Measurements from ENCODE around the gene KCNJ8. TPM values are rescaled to one million over a fixed set of nuclear protein-coding genes. Genes with fewer than 3 reads are reported as not detected.
"Not testable (repeated sequence)": the region's sequence is repeated elsewhere in the genome, so short reads cannot be mapped to it uniquely, and the experiment has no call there.

Gene KCNJ8
- total RNA-seq, 1 donor from 2014 or later = not detected

- H3K27ac ChIP-seq; H3K4me1 Mint-ChIP-seq; H3K9ac ChIP-seq; DNase-seq (ENCODE audit: low spot score); H2AFZ ChIP-seq (replicated peaks); H3K36me3 Mint-ChIP-seq; H3K4me3 ChIP-seq; H3K27me3 Mint-ChIP-seq (ENCODE audit: insufficient read depth, low read depth); H3K4me2 ChIP-seq; H3K4me1 ChIP-seq; H3K4me3 Mint-ChIP-seq; H3K27me3 ChIP-seq; H3K9me3 ChIP-seq (ENCODE audit: low read depth); H3K27ac Mint-ChIP-seq; H4K20me1 ChIP-seq (ENCODE audit: low read depth); H3F3A ChIP-seq (ENCODE audit: low read depth); H3K36me3 ChIP-seq; H3K79me2 ChIP-seq (ENCODE audit: low read depth): not testable (repeated sequence)
- H3K9me3 Mint-ChIP-seq = peaks cover 14% of the 10 kb centered on the region
Measured at GRCh38 chr12:21789687-21790086, 15.2 kb upstream of the KCNJ8 start.

GRCh38 chr12:21788089-21788983 is 13.8 kb upstream of the KCNJ8 start:
- Histone ChIP-seq H2AFZ (replicated peaks) (no peak overlapping the region), H3K4me1 (no peaks in the 10 kb centered on the region), H3K4me3 (no peak overlapping the region), H3K27me3 (no peaks in the 10 kb centered on the region), H3K9ac (no peak overlapping the region), H4K20me1 (ENCODE audit: low read depth) (no peaks in the 10 kb centered on the region), H3K27ac (no peak overlapping the region), H3K9me3 (ENCODE audit: low read depth) (no peaks in the 10 kb centered on the region), H3K4me2 (no peak overlapping the region), H3K79me2 (ENCODE audit: low read depth) (no peaks in the 10 kb centered on the region), H3K36me3 (no peaks in the 10 kb centered on the region), H3F3A (ENCODE audit: low read depth) (no peaks in the 10 kb centered on the region)
- H3K4me1 Mint-ChIP-seq = no peaks in the 10 kb centered on the region
- no peak overlapping the region for H3K27ac Mint-ChIP-seq
- no peaks in the 10 kb centered on the region for H3K36me3 Mint-ChIP-seq
- H3K4me3 Mint-ChIP-seq = no peak overlapping the region
- peaks cover 4% of the 10 kb centered on the region for H3K27me3 Mint-ChIP-seq (ENCODE audit: insufficient read depth, low read depth)
- TF ChIP-seq CTCF (IDR thresholded peaks at IDR 0.05) = no peak
- TF ChIP-seq EZH2phosphoT487 (IDR thresholded peaks at IDR 0.05) = no peak
- no peak for TF ChIP-seq EZH2 (IDR thresholded peaks at IDR 0.05)
- DNase-seq (ENCODE audit: low spot score) = no peak
- peaks cover 9% of the 10 kb centered on the region for H3K9me3 Mint-ChIP-seq

- Histone ChIP-seq H3K4me2 (no peak overlapping the region), H3K9me3 (ENCODE audit: low read depth) (no peaks in the 10 kb centered on the region), H3K79me2 (ENCODE audit: low read depth) (no peaks in the 10 kb centered on the region), H3K4me1 (no peaks in the 10 kb centered on the region), H3K36me3 (no peaks in the 10 kb centered on the region), H3K9ac (no peak overlapping the region), H2AFZ (replicated peaks) (no peak overlapping the region), H3K27ac (no peak overlapping the region), H4K20me1 (ENCODE audit: low read depth) (no peaks in the 10 kb centered on the region), H3K27me3 (no peaks in the 10 kb centered on the region), H3K4me3 (no peak overlapping the region), H3F3A (ENCODE audit: low read depth) (no peaks in the 10 kb centered on the region)
- H3K4me1 Mint-ChIP-seq = no peaks in the 10 kb centered on the region
- no peaks in the 10 kb centered on the region for H3K36me3 Mint-ChIP-seq
- no peak for DNase-seq (ENCODE audit: low spot score)
- peaks cover 8% of the 10 kb centered on the region for H3K9me3 Mint-ChIP-seq
- peaks cover 4% of the 10 kb centered on the region for H3K27me3 Mint-ChIP-seq (ENCODE audit: insufficient read depth, low read depth)
- TF ChIP-seq EZH2phosphoT487 (IDR thresholded peaks at IDR 0.05) = no peak
- no peak for TF ChIP-seq EZH2 (IDR thresholded peaks at IDR 0.05)
- TF ChIP-seq CTCF (IDR thresholded peaks at IDR 0.05) = no peak
- no peak overlapping the region for H3K27ac Mint-ChIP-seq
- no peak overlapping the region for H3K4me3 Mint-ChIP-seq
Measured at GRCh38 chr12:21786041-21786531, 11.6 kb upstream of the KCNJ8 start.

GRCh38 chr12:21782723-21783122 is 8.2 kb upstream of the KCNJ8 start:
- H3K36me3 Mint-ChIP-seq; H3K27me3 ChIP-seq; H2AFZ ChIP-seq (replicated peaks); H3K4me3 ChIP-seq; H3K27ac Mint-ChIP-seq; H3F3A ChIP-seq (ENCODE audit: low read depth); H3K4me3 Mint-ChIP-seq; H3K9me3 ChIP-seq (ENCODE audit: low read depth); H3K9ac ChIP-seq; H3K4me1 ChIP-seq; H4K20me1 ChIP-seq (ENCODE audit: low read depth); H3K4me2 ChIP-seq; H3K27ac ChIP-seq; H3K27me3 Mint-ChIP-seq (ENCODE audit: insufficient read depth, low read depth); H3K79me2 ChIP-seq (ENCODE audit: low read depth); H3K36me3 ChIP-seq; H3K9me3 Mint-ChIP-seq; DNase-seq (ENCODE audit: low spot score); H3K4me1 Mint-ChIP-seq: not testable (repeated sequence)
